GM19023 (cell line): ENCODE results near the gene MAEA.
"Not testable (repeated sequence)": the region's sequence is repeated elsewhere in the genome, so short reads cannot be mapped to it uniquely, and the experiment has no call there.

Experiments used
- ATAC-seq: cut with Tn5 transposase; IDR thresholded peaks from one replicate; pipeline ENCODE4 v1.9.1; 2021; ENCODE audit warnings: mild to moderate bottlenecking, moderate library complexity; ENCODE audit not compliant: unreplicated experiment

MAEA gene

GRCh38 chr4:1333256-1333655, 43.6 kb downstream of the MAEA start:
- no peak for ATAC-seq

- not testable (repeated sequence) for ATAC-seq
Observed at GRCh38 chr4:1333851-1334578, 44.3 kb downstream of the MAEA start.

GRCh38 chr4:1334579-1334895, 44.8 kb downstream of the MAEA start:
- ATAC-seq, result no peak

GRCh38 chr4:1335193-1335883, 45.6 kb downstream of the MAEA start:
- ATAC-seq, result not testable (repeated sequence)

GRCh38 chr4:1336088-1336491, 46.4 kb downstream of the MAEA start:
- ATAC-seq, result no peak

- no peak for ATAC-seq
Observed at GRCh38 chr4:1337376-1337831, 47.7 kb downstream of the MAEA start.

- no peak for ATAC-seq
Observed at GRCh38 chr4:1337951-1338751, 48.5 kb downstream of the MAEA start.

- no peak for ATAC-seq
Observed at GRCh38 chr4:1338752-1339414, 49.2 kb downstream of the MAEA start.

- ATAC-seq, result no peak
Observed at GRCh38 chr4:1339489-1339888, 49.8 kb downstream of the MAEA start.

- ATAC-seq, result no peak
Observed at GRCh38 chr4:1340181-1340747, 50.6 kb downstream of the MAEA start.

GRCh38 chr4:1340861-1341260, 51.2 kb downstream of the MAEA start:
- no peak for ATAC-seq

- ATAC-seq, result no peak
Observed at GRCh38 chr4:1342003-1342402, 52.3 kb downstream of the MAEA start.

- no peak for ATAC-seq
Observed at GRCh38 chr4:1344696-1345095, 55.0 kb downstream of the MAEA start.

- peak; percentile 4 for ATAC-seq
Observed at GRCh38 chr4:1345903-1346780, 56.5 kb downstream of the MAEA start.

GRCh38 chr4:1346781-1347409, 57.2 kb downstream of the MAEA start, which contains the start of gene UVSSA:
Gene UVSSA (plus strand): TSS chr4:1347208. CDS start chr4:1348092, 884 bp downstream.
- peak; percentile 94 for ATAC-seq

- peak; percentile 20 for ATAC-seq
Observed at GRCh38 chr4:1347410-1347864, 57.7 kb downstream of the MAEA start.

GRCh38 chr4:1348014-1348513, 58.4 kb downstream of the MAEA start:
- ATAC-seq, result no peak

- no peak for ATAC-seq
Observed at GRCh38 chr4:1348746-1349145, 59.1 kb downstream of the MAEA start.
